Activated T-helper 9 cell treated with anti-CD3 and anti-CD28 coated beads, Interleukin-2, amount 50 U/mL, for 16 hours (primary cell): ENCODE results near the gene LINC01488.
A peak's percentile ranks its signal among the peaks of the same experiment; 100 is the strongest.

Source experiments
- DNase-seq: peaks from one replicate; pipeline ENCODE4 v3.0.0-alpha.2; 2020; ENCODE audit warnings: low read depth

The LINC01488 gene

DNA sequence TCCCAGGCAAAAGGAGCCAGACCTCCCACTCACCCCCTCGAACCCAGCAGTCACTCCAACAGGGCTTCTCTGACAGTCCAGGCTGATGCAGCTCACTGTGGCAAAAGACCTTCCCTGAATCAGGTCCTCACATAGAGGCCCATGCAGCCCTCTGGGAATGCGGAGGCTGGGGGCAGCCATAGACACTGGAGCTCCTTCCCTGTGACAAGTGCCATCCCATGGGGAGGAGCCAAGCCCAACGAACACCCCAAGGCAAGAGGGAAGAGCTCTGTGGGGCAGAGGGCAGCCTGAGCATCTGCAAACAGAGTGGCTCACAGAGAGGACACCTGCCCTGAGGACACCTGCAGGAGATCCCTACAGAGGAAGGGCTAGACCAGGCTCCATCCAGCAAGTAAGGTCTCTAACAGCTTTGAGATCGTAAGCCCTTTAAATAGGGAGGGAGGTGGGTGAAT, at the start of gene LINC01488:
Gene LINC01488 (plus strand): TSS at position 271 of the 452 bp plus-strand sequence.
- no peak for DNase-seq

- DNase-seq = no peak
Observed at GRCh38 chr11:69431893-69432738, 49.3 kb upstream of the LINC01488 start.

- no peak for DNase-seq
Observed at GRCh38 chr11:69433741-69434140, 47.7 kb upstream of the LINC01488 start.

GRCh38 chr11:69434471-69434931, 47.0 kb upstream of the LINC01488 start:
- DNase-seq = no peak

DNA sequence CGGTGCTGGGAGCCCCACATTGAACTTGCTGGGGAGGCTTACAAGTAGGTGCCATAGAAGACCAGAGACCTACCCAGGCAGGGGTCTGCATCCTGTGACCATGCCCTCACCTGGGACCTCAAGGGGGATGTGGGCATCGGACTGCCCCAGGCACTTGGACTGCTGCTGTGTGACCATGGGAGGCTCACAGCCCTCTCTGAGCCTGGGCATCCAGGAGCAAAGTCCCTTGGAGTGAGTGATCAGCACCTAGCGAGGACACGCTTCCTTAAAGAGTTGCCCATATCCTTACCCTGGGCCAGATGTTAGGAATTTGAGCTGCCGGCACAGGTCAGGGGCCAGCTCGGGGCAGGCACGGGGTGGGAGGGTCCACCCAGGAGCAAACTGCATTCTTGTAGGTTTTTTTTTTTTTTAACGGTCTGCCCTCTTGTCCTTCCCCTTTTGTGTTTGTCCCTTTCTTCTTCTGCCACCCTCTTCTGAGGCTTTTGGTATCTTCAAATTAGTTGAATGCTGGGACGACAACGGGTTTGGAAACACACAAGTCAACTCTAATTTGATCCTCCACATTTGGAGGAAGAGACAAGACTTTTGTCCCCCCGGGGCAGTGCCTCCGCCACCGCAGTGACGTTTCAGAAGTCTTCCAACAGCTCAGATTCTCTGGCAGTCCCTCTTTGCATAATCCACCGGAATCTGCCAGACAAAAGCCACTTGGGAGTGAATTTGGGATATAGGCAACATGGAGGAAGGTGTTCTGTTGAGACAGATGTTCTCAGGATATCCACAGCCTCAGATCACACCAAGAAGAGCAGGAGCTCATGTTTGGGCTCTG, 46.1 kb upstream of the LINC01488 start:
- no peak for DNase-seq

DNA sequence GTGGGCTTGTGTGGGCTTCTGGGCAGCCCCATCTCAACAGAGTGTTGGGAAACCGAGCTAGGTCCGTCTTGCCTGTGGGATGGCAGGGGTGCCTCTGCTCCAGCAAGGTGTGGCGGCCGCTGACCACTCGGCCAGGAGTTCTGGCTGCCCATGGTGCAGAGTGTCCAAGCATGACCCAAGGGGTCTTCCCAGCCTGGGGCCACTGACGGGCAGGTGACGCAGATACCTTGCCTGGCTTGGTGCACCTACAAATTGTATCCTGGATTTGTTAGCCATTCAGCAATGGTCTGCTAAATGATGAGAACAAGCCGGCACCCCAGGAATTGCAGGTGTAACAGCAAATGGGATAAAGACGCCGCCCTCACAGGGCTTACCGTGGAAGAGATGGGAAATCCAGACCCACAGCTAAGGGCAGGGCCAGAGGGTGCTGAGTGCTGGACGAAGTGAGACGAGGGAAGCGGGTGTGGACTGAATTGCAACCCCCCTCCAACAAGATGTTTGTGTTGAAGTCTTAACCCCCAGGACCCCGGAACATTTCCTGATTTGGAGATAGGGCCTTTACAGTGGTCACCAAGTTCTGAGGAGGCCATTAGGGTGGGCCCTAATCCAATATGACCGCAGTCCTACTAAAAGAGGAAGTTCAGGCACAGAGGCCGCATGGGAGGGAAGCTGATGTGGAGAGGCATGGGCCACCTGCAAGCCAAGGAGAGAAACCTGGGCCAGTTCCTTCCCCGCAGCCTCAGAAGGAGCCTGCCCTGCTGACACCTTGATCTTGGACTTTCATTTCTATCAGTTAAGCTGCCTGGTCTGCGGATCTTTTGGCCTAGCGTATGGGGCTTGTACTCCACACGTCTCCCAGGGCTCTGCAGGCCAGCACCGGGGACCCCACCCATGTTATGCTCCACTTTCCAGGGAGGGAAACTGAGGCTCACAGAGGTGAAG, 45.2 kb upstream of the LINC01488 start:
- no peak for DNase-seq

- no peak for DNase-seq
Observed at GRCh38 chr11:69437001-69437875, 44.2 kb upstream of the LINC01488 start.

GRCh38 chr11:69437876-69438205, 43.6 kb upstream of the LINC01488 start:
- DNase-seq = no peak

- DNase-seq = no peak
Observed at GRCh38 chr11:69438286-69438920, 43.1 kb upstream of the LINC01488 start.

- DNase-seq = no peak
Observed at GRCh38 chr11:69439127-69439526, 42.3 kb upstream of the LINC01488 start.

- DNase-seq = no peak
Observed at GRCh38 chr11:69439651-69440464, 41.6 kb upstream of the LINC01488 start.

DNA sequence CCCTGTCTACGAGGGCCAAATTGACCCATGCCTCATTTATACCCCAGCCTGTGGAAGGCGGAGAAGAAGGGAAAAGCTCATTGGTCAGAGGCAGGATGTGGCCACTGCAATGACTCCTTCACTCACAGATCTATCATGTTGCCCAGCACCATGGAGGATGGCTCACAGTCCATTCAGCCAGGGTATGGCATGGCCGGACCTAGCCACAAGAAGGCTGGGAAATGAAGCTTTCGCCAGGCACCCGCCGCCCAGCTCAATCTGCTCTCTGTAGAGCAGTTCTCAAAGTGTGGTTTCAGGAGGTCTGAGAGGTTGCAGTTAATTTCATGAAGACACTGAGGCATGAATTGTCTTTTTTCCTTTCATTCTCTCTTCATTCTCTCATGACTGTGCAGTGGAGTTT, 40.6 kb upstream of the LINC01488 start:
- DNase-seq = no peak

DNA sequence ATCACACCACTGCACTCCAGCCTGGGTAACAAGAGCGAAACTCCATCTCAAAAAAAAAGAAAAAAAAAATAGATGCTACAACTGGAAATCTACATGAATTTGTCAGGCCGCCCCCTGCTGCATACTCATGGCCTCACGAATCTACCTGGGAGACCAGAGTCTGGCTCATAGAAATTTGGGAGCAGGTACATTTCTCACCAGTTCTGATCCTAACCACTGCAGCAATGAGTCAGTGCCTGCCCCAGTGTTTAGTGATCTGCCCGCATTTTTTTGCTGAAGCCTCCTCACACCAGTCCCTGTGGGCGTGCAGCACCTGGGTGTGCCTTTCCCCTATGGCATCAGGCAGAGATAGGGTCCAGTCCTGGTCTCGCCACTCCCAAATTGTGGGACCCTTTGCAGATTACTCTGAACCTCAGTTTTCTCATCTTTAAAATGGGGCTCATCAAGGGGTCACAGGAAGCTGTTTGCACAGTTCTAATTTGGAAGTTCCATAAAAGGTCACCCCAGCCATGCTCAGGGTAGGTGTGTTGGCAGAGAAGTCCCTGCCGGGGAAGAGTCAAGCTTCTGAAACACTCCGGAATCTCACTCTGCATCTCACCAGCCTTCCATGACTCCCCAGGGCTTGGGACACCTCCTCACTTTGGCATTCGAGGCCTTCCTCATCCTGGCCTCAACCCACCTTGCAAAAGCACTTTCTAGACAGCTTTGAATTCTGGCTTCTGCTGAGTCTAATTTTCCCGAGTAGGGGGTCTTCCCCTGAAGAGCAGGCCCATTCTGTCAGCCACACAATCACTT, 39.3 kb upstream of the LINC01488 start:
- DNase-seq = no peak

GRCh38 chr11:69442807-69443137, 38.7 kb upstream of the LINC01488 start:
- no peak for DNase-seq

- DNase-seq = peak; percentile 41
Observed at GRCh38 chr11:69443138-69443967, 38.1 kb upstream of the LINC01488 start.

DNA sequence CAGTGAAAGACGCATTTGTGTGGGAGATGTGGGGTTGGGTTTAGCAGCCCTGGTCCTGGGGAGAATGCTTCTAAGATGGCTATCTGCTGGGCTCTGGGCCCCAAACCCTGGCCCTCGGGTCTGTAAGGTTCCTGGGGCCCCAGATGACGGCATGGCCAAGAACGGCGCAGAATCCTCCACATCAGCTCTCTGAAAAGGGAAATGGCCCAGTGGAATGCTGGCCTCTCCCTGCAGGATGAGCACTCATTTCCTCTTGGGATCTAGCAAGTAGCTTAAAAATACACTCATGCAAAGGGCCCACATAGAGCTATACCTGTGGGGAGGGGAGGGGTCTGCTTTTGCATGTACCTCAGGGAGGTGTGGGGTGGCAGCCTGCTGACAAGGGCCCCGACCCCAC, 37.5 kb upstream of the LINC01488 start:
- no peak for DNase-seq

- DNase-seq = no peak
Observed at GRCh38 chr11:69444381-69445130, 36.9 kb upstream of the LINC01488 start.
